ENCODE measurements around the gene ADAMTSL2. TPM values are rescaled to one million over a fixed set of nuclear protein-coding genes. Genes with fewer than 3 reads are reported as not detected.

Gene ADAMTSL2
- 10.1 TPM for total RNA-seq
- long read RNA-seq, partial matches to known transcripts: 15 of 19 reads
- long read RNA-seq, other reads (novel, unspliced or antisense): 4 of 19 reads

DNA sequence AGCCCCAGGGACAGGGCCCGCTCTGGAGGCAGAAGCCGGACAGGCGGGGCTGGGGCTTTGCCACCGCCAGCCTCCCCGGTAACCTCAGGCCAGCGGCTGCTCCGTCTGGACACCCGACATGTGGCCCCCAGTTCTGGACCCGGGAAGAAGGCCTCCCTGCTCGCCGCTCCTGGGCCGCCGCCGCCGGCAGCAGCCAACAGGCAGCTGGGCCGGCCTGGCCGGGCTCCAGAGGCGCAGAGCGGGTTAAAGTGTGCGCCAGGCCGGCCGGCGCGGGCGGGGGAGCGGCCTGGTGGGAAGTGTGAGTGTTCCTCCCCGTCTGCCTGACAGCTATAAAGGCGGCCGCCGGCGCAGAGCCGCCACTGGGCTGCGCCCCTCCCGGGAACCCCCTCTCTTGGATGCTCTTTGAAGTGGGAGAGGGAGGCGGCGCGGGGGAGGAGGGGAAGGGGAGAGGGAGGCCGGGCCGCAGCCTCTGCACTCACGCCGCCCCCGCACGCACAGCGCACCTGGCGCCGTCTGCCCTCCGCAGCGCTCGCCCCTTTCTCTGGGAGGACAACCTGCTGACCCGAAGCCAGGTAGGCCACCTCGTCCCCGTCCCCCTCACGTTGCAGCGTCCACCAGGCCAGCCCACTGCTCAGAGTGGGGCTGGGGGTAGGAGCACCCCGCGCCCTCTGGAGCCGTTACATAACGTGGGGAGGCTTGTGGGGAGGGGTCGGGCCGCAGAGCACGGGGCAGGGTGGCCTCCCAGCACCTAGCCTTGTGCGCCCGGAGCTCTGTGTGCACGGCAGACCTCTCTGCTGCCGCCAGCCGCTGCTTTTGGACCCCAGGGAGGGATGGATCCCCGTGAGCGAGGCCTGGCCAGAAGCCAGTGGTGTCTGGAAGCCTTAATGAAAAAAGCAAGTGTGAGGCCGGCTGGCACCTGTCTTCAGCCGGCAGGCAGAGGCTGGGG lies at the start of gene ADAMTSL2:
TSS of gene ADAMTSL2 (plus strand) at position 359 of the 946 bp plus-strand sequence. CDS start 2,009 bp downstream, outside the sequence.
- H3K27ac ChIP-seq: peak within 1 kb of the TSS; percentile 71
- H3K4me1 ChIP-seq: peaks cover 40% of the 10 kb centered on the region
- DNase-seq: no peak
- intact Hi-C loops (cut with DNase I): no loop called here
- peak within 1 kb of the TSS; percentile 59 for H3K4me3 ChIP-seq
- peaks cover 28% of the 10 kb centered on the region for H3K27me3 ChIP-seq (ENCODE audit: low read depth)
- no peaks in the 10 kb centered on the region for H3K36me3 ChIP-seq
- H3K9me3 ChIP-seq: no peaks in the 10 kb centered on the region
- ATAC-seq: peak; percentile 67 to 69
- TF ChIP-seq, protein P1, sequence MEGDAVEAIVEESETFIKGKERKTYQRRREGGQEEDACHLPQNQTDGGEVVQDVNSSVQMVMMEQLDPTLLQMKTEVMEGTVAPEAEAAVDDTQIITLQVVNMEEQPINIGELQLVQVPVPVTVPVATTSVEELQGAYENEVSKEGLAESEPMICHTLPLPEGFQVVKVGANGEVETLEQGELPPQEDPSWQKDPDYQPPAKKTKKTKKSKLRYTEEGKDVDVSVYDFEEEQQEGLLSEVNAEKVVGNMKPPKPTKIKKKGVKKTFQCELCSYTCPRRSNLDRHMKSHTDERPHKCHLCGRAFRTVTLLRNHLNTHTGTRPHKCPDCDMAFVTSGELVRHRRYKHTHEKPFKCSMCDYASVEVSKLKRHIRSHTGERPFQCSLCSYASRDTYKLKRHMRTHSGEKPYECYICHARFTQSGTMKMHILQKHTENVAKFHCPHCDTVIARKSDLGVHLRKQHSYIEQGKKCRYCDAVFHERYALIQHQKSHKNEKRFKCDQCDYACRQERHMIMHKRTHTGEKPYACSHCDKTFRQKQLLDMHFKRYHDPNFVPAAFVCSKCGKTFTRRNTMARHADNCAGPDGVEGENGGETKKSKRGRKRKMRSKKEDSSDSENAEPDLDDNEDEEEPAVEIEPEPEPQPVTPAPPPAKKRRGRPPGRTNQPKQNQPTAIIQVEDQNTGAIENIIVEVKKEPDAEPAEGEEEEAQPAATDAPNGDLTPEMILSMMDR (IDR thresholded peaks at IDR 0.05): no peak

DNA sequence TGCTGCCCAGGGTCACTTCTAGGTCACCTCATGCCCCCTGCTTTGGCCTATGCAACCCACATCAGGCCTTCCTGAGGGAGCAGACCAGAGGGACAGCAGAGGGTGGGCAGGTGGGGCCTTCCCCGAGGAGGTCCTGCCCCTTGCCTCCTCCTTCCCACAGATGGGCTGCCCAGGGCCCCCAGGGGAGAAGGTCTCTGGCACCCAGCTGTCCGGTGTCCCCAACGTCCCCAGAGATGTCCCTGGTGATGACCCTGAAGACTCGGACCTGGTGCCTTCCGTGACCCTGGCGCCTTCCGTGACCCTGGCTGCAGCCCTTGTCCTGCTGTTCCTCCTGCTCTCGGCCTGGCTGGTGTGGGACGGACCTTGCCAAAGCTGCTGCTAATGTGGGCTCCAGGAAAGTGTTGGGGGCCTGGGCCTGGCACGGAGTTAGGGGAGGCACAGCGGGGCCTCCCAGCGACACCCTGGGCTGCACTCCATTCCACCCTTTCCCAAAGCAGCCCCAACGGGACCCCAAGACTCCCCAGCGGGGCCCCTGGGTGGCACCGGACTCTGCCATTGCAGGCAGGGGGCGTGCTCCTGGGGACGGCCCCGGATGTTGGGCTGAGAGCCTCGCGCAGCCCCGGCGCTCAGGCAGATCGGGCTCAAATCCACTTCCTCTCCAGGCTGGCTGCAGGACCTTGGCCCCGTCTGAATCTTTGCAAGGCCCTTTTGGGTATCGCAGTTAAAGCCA lies 48.8 kb upstream of the ADAMTSL2 start:
- TF ChIP-seq, protein P1 (IDR thresholded peaks at IDR 0.05): no peak
- peaks cover 4% of the 10 kb centered on the region for H3K27me3 ChIP-seq (ENCODE audit: low read depth)
- intact Hi-C loops (cut with DNase I): no loop called here
- no peaks in the 10 kb centered on the region for H3K9me3 ChIP-seq
- DNase-seq (peak; percentile 48), ATAC-seq (peak; percentile 26 to 35)
- peaks cover 9% of the 10 kb centered on the region for H3K4me1 ChIP-seq
- H3K36me3 ChIP-seq: no peaks in the 10 kb centered on the region
- H3K27ac ChIP-seq: no peak overlapping the region
- no peak overlapping the region for H3K4me3 ChIP-seq

DNA sequence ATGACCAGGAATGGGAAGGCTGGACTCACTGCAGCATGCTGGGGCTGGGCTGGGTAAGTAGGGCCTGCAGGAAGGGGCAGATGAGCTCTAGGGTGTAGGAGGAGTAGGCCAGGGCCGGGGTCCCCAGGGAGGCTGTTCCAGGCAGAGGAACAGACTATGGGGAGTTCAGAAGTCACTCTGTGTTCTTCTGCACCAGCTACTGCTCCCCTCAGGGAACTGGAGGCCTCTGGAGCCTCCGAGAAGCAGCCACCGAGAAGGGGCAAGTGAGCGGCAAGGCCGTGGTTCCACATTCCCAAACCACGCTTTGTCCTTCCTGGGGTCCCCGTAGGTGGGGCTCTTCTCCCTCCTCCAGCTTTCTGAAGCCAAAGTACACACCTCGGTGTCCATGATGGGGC lies 47.2 kb upstream of the ADAMTSL2 start:
- DNase-seq (peak; percentile 36), ATAC-seq (no peak)
- Histone ChIP-seq H3K36me3 (no peaks in the 10 kb centered on the region), H3K27ac (peak overlapping the region; percentile 41), H3K27me3 (ENCODE audit: low read depth) (peaks cover 4% of the 10 kb centered on the region), H3K9me3 (no peaks in the 10 kb centered on the region), H3K4me1 (peaks cover 9% of the 10 kb centered on the region), H3K4me3 (no peak overlapping the region)
- TF ChIP-seq, protein P1 (IDR thresholded peaks at IDR 0.05): no peak
- intact Hi-C loops (cut with DNase I): no loop called here

DNA sequence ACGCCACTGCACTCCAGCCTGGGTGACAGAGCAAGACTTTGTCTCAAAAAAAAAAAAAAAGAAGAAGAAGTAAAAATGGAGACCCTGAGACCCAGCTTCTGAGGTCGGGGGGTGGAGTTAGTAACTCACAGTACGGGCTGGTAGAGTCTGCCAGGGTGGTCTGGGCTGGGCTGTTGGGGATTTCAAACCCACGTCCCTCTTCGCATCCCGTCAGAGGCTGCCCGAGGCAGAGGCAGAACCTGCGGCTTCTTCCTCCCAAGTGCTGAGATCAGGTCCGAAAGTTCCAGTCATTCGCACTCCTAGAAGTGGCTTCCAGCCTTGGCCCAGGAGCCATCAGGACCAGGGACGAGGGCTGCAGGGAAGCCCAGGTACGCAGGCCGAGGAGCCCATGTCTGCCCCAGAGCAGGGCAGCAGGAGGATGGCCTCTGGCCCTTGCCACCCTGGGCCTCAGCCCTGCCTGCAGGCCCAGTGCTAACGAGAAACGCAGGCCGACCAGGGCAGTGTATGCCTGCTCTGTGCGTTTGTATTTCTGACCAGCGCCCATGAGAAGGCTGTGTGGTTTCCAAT lies 45.7 kb upstream of the ADAMTSL2 start:
- no peaks in the 10 kb centered on the region for H3K9me3 ChIP-seq
- peak; percentile 32 for DNase-seq
- intact Hi-C loops (cut with DNase I): no loop called here
- TF ChIP-seq, protein P1 (IDR thresholded peaks at IDR 0.05): no peak
- H3K4me1 ChIP-seq: peaks cover 9% of the 10 kb centered on the region
- no peaks in the 10 kb centered on the region for H3K36me3 ChIP-seq
- ATAC-seq: no peak
- peaks cover under 1% of the 10 kb centered on the region for H3K27me3 ChIP-seq (ENCODE audit: low read depth)
- no peak overlapping the region for H3K4me3 ChIP-seq
- no peak overlapping the region for H3K27ac ChIP-seq
